GM23338 (cell line): Measurements from ENCODE around the gene NPC1. TPM values are rescaled to one million over a fixed set of nuclear protein-coding genes. Genes with fewer than 3 reads are reported as not detected.

Source experiments
- EZH2 ChIP-seq: fragments of 200-600 bp; sonication (generic); IDR thresholded peaks from one replicate; pipeline ENCODE4 v1.8.0; 2017; ENCODE audit warnings: antibody characterized with exemption, mild to moderate bottlenecking, low read depth; ENCODE audit not compliant: unreplicated experiment
- REST ChIP-seq: IDR thresholded peaks from one replicate; pipeline ENCODE4 v1.6.1; 2018; ENCODE audit warnings: antibody characterized with exemption; ENCODE audit not compliant: unreplicated experiment
- STAT1 ChIP-seq: IDR thresholded peaks from one replicate; pipeline ENCODE4 v1.6.1; 2016; ENCODE audit warnings: antibody characterized with exemption; ENCODE audit not compliant: unreplicated experiment
- ZNF331 ChIP-seq: fragments of 250-450 bp; sonication (Bioruptor Pico); IDR thresholded peaks from 2 replicates; pipeline ENCODE4 v1.5.0; 2020; ENCODE audit warnings: low read depth, mild to moderate bottlenecking, moderate library complexity
- ZNF462 ChIP-seq: fragments of 250-450 bp; sonication (Bioruptor Pico); IDR thresholded peaks from 2 replicates; pipeline ENCODE4 v1.5.0; 2020; ENCODE audit warnings: mild to moderate bottlenecking, moderate library complexity
- polyA plus RNA-seq: library from polyadenylated mRNA; unstranded; fragments of >200 nt; fragmentation: Nextera tagmentation; extraction: Ambion mirVana; gene quantifications from 2 replicates; pipeline ENCODE4 v1.2.1, GENCODE V29; 2016
- total RNA-seq: library from RNA; depleted of rRNA; stranded (reverse); fragments of >200 nt; shearing (Covaris generic); gene quantifications from 2 replicates; pipeline ENCODE4 v1.2.3, GENCODE V29; 2014

Gene NPC1
- total and polyA plus RNA-seq, 2 experiments from 2014 or later: 18.4 to 45.1 TPM

GRCh38 chr18:23528580-23529472 lies 57.5 kb downstream of the NPC1 start (continued):
- TF ChIP-seq ZNF462 (CRISPR knock-in tag) (no peak), EZH2 (no peak), STAT1 (no peak), ZNF331 (no peak), REST (no peak)
